GM19397 (cell line): ENCODE results near the gene ZNF75A.
"Not testable (repeated sequence)": the region's sequence is repeated elsewhere in the genome, so short reads cannot be mapped to it uniquely, and the experiment has no call there.

ENCODE experiments used
- ATAC-seq: cut with Tn5 transposase; IDR thresholded peaks from one replicate; pipeline ENCODE4 v1.9.1; 2021; ENCODE audit warnings: mild to moderate bottlenecking, moderate library complexity; ENCODE audit not compliant: unreplicated experiment

The ZNF75A gene

GRCh38 chr16:3305109-3306068, at the start of gene ZNF75A, which contains the start of gene TIGD7:
Gene ZNF75A (plus strand): TSS chr16:3305497. CDS start chr16:3308429, 2,932 bp downstream.
Gene TIGD7 (minus strand): TSS chr16:3305430. CDS start chr16:3300614, 4,816 bp downstream.
- ATAC-seq, result peak; percentile 94

- no peak for ATAC-seq
These were observed 49.0 kb upstream of the ZNF75A start, which contains the start of gene MEFV for GRCh38 chr16:3256146-3256865. Gene MEFV (minus strand): TSS chr16:3256633. CDS start chr16:3256587, 46 bp downstream.

- ATAC-seq, result no peak
These were observed 48.3 kb upstream of the ZNF75A start for GRCh38 chr16:3256866-3257465.

GRCh38 chr16:3259836-3260235, 45.5 kb upstream of the ZNF75A start:
- ATAC-seq, result no peak

GRCh38 chr16:3262517-3262916, 42.8 kb upstream of the ZNF75A start:
- ATAC-seq, result no peak

- ATAC-seq, result peak; percentile 87
These were observed 40.9 kb upstream of the ZNF75A start for GRCh38 chr16:3264137-3265036.

- no peak for ATAC-seq
These were observed 38.3 kb upstream of the ZNF75A start for GRCh38 chr16:3266873-3267537.

GRCh38 chr16:3268294-3268693, 37.0 kb upstream of the ZNF75A start:
- ATAC-seq, result no peak

- ATAC-seq, result not testable (repeated sequence)
These were observed 34.6 kb upstream of the ZNF75A start for GRCh38 chr16:3270718-3271117.

- not testable (repeated sequence) for ATAC-seq
These were observed 34.0 kb upstream of the ZNF75A start for GRCh38 chr16:3271281-3271680.

- ATAC-seq, result no peak
These were observed 30.8 kb upstream of the ZNF75A start for GRCh38 chr16:3274490-3274889.

- no peak for ATAC-seq
These were observed 30.4 kb upstream of the ZNF75A start for GRCh38 chr16:3274947-3275346.

GRCh38 chr16:3276679-3277078, 28.6 kb upstream of the ZNF75A start:
- no peak for ATAC-seq

GRCh38 chr16:3281222-3281820, 24.0 kb upstream of the ZNF75A start:
- no peak for ATAC-seq

GRCh38 chr16:3282103-3282729, 23.1 kb upstream of the ZNF75A start:
- ATAC-seq, result peak; percentile 23

- peak; percentile 79 for ATAC-seq
These were observed 22.4 kb upstream of the ZNF75A start, which contains the start of gene ZNF263 for GRCh38 chr16:3282730-3283542. Gene ZNF263 (plus strand): TSS chr16:3283491. CDS start chr16:3283819, 328 bp downstream.

GRCh38 chr16:3283543-3284447, 21.5 kb upstream of the ZNF75A start:
- ATAC-seq, result no peak
